Measurements from ENCODE around the gene PSG5. TPM values are rescaled to one million over a fixed set of nuclear protein-coding genes. Genes with fewer than 3 reads are reported as not detected.
"Not testable (repeated sequence)": the region's sequence is repeated elsewhere in the genome, so short reads cannot be mapped to it uniquely, and the experiment has no call there.

PSG5 gene
- total RNA-seq, 1 donor from 2014 or later, result not detected

DNA sequence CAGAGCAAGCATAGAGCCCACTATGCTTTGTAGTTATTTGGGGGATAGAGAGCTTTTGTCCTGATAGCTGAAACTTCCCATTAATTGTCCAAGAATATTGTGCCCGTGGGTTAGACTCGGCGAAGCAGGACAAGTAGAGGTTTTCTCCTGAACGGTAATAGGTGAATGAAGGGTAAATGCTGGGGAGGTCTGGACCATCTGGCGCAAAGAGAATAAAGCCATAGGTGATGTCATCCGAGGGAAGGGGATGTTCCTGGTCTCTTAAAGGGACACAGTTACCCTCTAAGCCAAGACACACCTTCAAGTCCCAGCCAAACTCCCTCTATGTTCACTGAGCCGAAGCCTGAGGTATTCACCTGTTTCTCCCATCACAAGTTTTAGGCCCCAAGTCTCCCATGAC is 8.1 kb upstream of the PSG5 start:
- DNase-seq (ENCODE audit: low spot score); intact Hi-C loops (cut with DNase I); ATAC-seq: not testable (repeated sequence)

DNA sequence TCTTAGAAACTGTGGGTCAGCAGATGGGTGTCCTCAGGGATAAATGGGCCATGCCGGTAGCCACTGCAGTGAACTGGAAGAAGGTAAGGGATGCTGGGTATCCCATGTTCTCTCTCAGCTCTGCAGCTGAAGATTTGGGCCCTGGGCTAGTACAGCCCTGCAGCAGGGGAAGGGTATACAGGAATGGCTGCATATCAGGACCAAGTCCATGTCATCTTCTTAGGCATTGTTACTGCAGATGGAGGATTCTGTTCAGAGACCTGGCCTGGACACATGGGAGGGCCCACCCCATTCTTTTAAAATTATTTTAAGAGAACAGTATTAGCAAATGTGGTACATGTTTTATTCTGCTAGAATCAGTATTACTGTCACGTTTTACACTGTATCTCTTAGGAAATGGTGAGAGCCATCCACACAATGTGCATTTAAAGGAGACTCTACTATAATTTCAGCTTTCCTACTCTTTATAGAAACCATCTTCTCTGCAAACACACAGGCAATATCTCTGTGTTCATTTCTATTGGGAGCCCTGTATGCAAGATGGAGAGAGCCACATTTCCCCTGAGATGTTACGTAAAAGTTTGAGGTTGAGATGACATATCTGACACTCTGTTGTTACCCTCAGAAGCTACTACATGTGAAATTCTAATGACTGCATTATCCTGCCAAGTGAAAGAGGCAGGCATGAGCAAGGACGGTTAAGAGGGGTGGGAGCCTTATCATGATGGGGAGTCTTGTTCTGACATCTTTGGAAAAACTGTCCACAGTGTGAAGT is 6.2 kb upstream of the PSG5 start:
- ATAC-seq; intact Hi-C loops (cut with DNase I); DNase-seq (ENCODE audit: low spot score): not testable (repeated sequence)

DNA sequence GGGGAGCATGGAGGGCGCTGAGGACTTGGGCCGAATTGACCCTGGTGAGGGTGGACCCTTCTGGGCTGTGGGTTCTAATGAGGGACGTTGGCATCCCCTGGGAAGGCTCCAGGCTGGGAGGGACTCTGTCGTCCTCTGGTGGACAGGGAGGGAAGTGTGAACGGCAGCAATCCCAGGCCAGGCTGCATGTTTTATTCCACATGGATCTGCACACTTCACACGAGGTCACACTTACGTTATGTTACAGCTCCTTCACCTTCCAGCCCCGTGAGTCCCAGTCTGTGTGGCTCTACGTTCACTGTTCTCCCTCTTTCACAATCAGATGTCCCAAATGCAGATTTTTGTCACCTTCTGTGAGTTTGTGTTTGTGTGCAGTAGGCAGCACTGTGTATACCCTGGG is 1.8 kb upstream of the PSG5 start:
- ATAC-seq; DNase-seq (ENCODE audit: low spot score); intact Hi-C loops (cut with DNase I): not testable (repeated sequence)

- ATAC-seq; intact Hi-C loops (cut with DNase I); DNase-seq (ENCODE audit: low spot score): not testable (repeated sequence)
These were observed 4.2 kb downstream of the PSG5 start for GRCh38 chr19:43181869-43182771.

DNA sequence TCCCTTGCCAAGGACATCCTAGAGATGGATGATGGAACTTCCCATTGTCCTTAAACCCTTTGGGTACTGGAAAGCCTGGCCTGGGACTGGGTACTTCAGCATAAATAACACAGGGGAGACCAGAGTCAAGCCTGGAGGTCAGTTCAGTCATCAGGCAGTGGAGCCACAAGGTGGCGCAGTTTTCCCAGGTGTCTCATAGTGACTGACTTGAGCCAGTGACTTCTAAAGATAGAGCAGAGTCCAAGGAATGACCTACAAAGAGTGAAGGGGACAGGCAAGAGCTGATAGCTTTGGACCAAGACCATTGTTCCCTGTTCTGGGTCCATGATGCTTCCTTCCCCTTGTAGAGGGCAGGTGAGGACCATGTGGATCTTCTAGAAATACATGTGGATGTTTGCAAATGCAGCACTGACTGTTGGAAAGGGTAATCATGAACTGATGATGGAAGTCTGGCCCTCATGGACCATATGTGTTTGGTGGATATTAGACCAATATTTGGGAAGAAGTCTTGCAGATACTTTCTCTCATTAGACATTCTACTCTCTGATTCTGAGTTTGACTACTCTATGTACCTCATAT is 6.7 kb downstream of the PSG5 start:
- ATAC-seq; intact Hi-C loops (cut with DNase I); DNase-seq (ENCODE audit: low spot score): not testable (repeated sequence)

DNA sequence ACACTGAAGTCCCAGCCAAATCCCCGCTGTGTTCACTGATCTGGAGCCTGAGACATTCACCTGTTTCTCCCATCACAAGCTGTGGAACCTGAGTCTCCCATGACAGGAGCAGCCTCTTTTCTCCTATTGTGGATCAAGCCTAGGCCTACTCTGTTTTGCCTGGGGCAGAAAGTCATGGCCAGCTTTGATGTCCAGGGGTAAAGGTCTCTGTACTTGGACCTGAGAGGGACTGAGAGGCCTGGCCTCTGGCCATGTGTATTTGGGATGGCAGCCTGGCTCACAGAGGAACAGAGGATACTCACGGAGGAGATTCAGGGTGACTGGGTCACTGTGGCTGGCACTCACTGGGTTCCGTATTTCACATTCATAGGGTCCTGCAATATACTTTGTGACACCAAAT is 7.8 kb downstream of the PSG5 start:
- ATAC-seq; DNase-seq (ENCODE audit: low spot score); intact Hi-C loops (cut with DNase I): not testable (repeated sequence)

DNA sequence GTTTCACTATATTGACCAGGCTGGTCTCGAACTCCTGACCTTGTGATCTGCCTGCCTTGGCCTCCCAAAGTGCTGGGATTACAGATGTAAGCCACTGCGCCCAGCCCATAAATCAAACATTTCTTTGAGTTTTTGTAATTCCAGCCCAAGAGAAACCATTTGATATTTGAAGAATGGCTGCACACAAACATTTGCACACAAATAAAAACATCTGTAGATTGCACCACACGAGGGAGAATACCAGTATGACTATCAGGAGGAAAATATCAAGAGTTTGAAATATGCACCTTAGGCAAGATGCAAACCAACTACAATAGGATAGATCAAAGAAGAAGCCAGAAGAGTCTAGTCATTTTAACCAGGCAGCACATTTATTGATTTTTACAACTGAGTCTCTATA is 20.4 kb downstream of the PSG5 start:
- intact Hi-C loops (cut with DNase I); ATAC-seq; DNase-seq (ENCODE audit: low spot score): not testable (repeated sequence)

DNA sequence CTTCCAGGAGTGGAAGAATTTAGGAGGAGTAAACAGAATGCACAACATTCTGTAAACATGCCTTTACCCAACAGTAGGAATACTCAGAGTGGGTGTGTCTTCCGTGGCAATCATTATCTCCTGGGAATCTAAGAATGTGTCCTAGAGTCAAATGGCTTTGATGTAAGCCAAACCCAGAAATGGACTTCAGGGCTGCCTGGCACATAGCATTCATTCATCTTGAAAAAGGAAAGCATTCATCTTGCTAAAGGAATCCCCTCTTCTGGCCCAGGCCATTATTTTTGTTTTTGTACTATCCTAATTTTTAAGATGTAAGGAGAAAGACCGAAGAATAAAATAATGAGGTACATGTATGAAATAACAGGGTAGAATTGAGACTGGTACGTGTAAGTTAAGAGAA is 23.2 kb downstream of the PSG5 start:
- intact Hi-C loops (cut with DNase I); ATAC-seq; DNase-seq (ENCODE audit: low spot score): not testable (repeated sequence)

DNA sequence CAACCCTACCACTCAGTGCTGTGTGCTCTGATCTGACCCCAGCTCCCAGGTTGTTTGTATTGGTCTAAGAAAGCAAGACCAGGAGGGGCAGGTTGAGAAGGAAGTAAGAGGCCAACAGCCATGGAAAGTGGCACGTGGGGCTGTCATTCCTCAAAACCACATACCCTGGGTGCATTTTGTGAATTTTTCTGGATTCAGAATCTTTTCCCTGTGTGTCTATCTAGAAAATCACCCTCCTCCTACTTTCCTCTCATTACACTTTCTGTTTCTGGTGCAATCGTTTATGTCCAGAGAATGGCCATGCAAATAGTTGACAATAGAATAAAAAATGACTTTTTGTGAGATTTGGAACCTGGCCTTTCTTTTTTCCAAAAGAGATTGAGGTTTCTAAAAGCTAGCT is 24.1 kb downstream of the PSG5 start:
- ATAC-seq; intact Hi-C loops (cut with DNase I); DNase-seq (ENCODE audit: low spot score): not testable (repeated sequence)

DNA sequence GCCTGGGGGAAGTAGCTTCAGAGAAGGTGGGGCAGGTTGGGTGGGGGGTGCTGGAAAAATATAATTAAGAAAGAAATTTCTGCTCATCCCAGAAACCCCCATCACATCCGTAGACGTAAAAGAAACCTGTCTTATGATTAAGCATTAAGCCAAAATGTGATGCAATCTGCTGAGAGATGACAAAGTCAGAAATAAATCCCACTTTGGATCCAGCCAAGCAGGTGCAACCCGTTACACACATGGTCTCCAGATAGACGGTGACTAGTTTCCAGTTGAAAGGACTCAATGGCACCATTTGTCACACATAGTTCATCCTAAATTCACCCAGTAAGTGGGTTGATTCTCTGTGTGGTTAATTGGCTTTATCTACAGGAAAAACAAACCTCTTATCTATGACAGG is 34.1 kb downstream of the PSG5 start:
- intact Hi-C loops (cut with DNase I), result no loop called here
- ATAC-seq, result no peak
- DNase-seq (ENCODE audit: low spot score), result no peak

- intact Hi-C loops (cut with DNase I); ATAC-seq; DNase-seq (ENCODE audit: low spot score): not testable (repeated sequence)
These were observed 36.5 kb downstream of the PSG5 start for GRCh38 chr19:43149788-43150187.

- intact Hi-C loops (cut with DNase I), result no loop called here
- no peak for ATAC-seq
- DNase-seq (ENCODE audit: low spot score), result no peak
These were observed 38.1 kb downstream of the PSG5 start for GRCh38 chr19:43148233-43148632.

- ATAC-seq; DNase-seq (ENCODE audit: low spot score); intact Hi-C loops (cut with DNase I): not testable (repeated sequence)
These were observed 44.6 kb downstream of the PSG5 start for GRCh38 chr19:43141763-43142162.

GRCh38 chr19:43132696-43133095 is 53.6 kb downstream of the PSG5 start:
- intact Hi-C loops (cut with DNase I), result no loop called here
- no peak for DNase-seq (ENCODE audit: low spot score)
- ATAC-seq, result no peak

- ATAC-seq; intact Hi-C loops (cut with DNase I); DNase-seq (ENCODE audit: low spot score): not testable (repeated sequence)
These were observed 55.0 kb downstream of the PSG5 start for GRCh38 chr19:43131281-43131842.

GRCh38 chr19:43129197-43129596 is 57.1 kb downstream of the PSG5 start:
- DNase-seq (ENCODE audit: low spot score); intact Hi-C loops (cut with DNase I); ATAC-seq: not testable (repeated sequence)

GRCh38 chr19:43127336-43127735 is 59.0 kb downstream of the PSG5 start:
- intact Hi-C loops (cut with DNase I); DNase-seq (ENCODE audit: low spot score); ATAC-seq: not testable (repeated sequence)

- DNase-seq (ENCODE audit: low spot score) (no peak), ATAC-seq (no peak)
- intact Hi-C loops (cut with DNase I), result no loop called here
These were observed 59.6 kb downstream of the PSG5 start for GRCh38 chr19:43126720-43127119.

GRCh38 chr19:43124360-43124759 is 62.0 kb downstream of the PSG5 start:
- DNase-seq (ENCODE audit: low spot score), result no peak
- ATAC-seq, result no peak
- intact Hi-C loops (cut with DNase I), result no loop called here

All from sciatic nerve (tissue), 2 donors.